ENCODE data around the gene NOTUM.
"Not testable (repeated sequence)": the region's sequence is repeated elsewhere in the genome, so short reads cannot be mapped to it uniquely, and the experiment has no call there.

- TF ChIP-seq, protein P1, sequence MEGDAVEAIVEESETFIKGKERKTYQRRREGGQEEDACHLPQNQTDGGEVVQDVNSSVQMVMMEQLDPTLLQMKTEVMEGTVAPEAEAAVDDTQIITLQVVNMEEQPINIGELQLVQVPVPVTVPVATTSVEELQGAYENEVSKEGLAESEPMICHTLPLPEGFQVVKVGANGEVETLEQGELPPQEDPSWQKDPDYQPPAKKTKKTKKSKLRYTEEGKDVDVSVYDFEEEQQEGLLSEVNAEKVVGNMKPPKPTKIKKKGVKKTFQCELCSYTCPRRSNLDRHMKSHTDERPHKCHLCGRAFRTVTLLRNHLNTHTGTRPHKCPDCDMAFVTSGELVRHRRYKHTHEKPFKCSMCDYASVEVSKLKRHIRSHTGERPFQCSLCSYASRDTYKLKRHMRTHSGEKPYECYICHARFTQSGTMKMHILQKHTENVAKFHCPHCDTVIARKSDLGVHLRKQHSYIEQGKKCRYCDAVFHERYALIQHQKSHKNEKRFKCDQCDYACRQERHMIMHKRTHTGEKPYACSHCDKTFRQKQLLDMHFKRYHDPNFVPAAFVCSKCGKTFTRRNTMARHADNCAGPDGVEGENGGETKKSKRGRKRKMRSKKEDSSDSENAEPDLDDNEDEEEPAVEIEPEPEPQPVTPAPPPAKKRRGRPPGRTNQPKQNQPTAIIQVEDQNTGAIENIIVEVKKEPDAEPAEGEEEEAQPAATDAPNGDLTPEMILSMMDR (conservative IDR thresholded peaks at IDR 0.05; ENCODE audit: low read length): not testable (repeated sequence)
- TF ChIP-seq EZH2phosphoT487 (IDR thresholded peaks at IDR 0.05; ENCODE audit: borderline replicate concordance): not testable (repeated sequence)
These were observed 42.7 kb downstream of the NOTUM start for GRCh38 chr17:81918333-81918669.
